HG03565 (cell line): ENCODE measurements around the gene DEFB125.
"Not testable (repeated sequence)": the region's sequence is repeated elsewhere in the genome, so short reads cannot be mapped to it uniquely, and the experiment has no call there.

Source experiments
- ATAC-seq: cut with Tn5 transposase; IDR thresholded peaks from one replicate; pipeline ENCODE4 v1.9.1; 2021; ENCODE audit warnings: mild to moderate bottlenecking, moderate library complexity; ENCODE audit not compliant: unreplicated experiment

DEFB125 gene

GRCh38 chr20:87401-87800 is at the start of gene DEFB125:
TSS of gene DEFB125 (plus strand) at chr20:87672. CDS start at chr20:87710, 38 bp downstream.
- ATAC-seq, result no peak

- no peak for ATAC-seq
Observed at GRCh38 chr20:60035-60918, 27.2 kb upstream of the DEFB125 start.

GRCh38 chr20:61230-61629 is 26.2 kb upstream of the DEFB125 start:
- no peak for ATAC-seq

- ATAC-seq, result no peak
Observed at GRCh38 chr20:61757-62156, 25.7 kb upstream of the DEFB125 start.

- ATAC-seq, result no peak
Observed at GRCh38 chr20:62487-62886, 25.0 kb upstream of the DEFB125 start.

GRCh38 chr20:64026-64603 is 23.4 kb upstream of the DEFB125 start:
- ATAC-seq, result no peak

- no peak for ATAC-seq
Observed at GRCh38 chr20:64766-65322, 22.6 kb upstream of the DEFB125 start.

GRCh38 chr20:77231-77630 is 10.2 kb upstream of the DEFB125 start:
- ATAC-seq, result no peak

- ATAC-seq, result no peak
Observed at GRCh38 chr20:78338-78737, 9.1 kb upstream of the DEFB125 start.

GRCh38 chr20:79565-79964 is 7.9 kb upstream of the DEFB125 start:
- no peak for ATAC-seq

- no peak for ATAC-seq
Observed at GRCh38 chr20:90651-91050, 3.2 kb downstream of the DEFB125 start.

- ATAC-seq, result no peak
Observed at GRCh38 chr20:93641-94040, 6.2 kb downstream of the DEFB125 start.

- no peak for ATAC-seq
Observed at GRCh38 chr20:95215-95614, 7.7 kb downstream of the DEFB125 start.

GRCh38 chr20:97691-98090 is 10.2 kb downstream of the DEFB125 start:
- ATAC-seq, result not testable (repeated sequence)

- ATAC-seq, result no peak
Observed at GRCh38 chr20:101975-102374, 14.5 kb downstream of the DEFB125 start.

- ATAC-seq, result no peak
Observed at GRCh38 chr20:103456-103855, 16.0 kb downstream of the DEFB125 start.

- no peak for ATAC-seq
Observed at GRCh38 chr20:112396-112795, 24.9 kb downstream of the DEFB125 start.

GRCh38 chr20:117518-117917 is 30.0 kb downstream of the DEFB125 start:
- no peak for ATAC-seq

- ATAC-seq, result not testable (repeated sequence)
Observed at GRCh38 chr20:129786-130323, 42.4 kb downstream of the DEFB125 start.

- ATAC-seq, result no peak
Observed at GRCh38 chr20:137668-138490, 50.4 kb downstream of the DEFB125 start.

GRCh38 chr20:142290-142689 is 54.8 kb downstream of the DEFB125 start, which contains the start of gene DEFB126:
TSS of gene DEFB126 (plus strand) at chr20:142590. CDS start at chr20:142629, 39 bp downstream.
- no peak for ATAC-seq
